ENCODE data around the gene PPP1R2.

GRCh38 chr3:195551381-195551978 is 8.4 kb upstream of the PPP1R2 start:
- no peak for TF ChIP-seq YY1 (IDR thresholded peaks at IDR 0.05; ENCODE audit: borderline replicate concordance in 1 of 3, control insufficient read depth in 1 of 3, extremely low read depth in 1 of 3, insufficient read depth in 3 of 3, insufficient read length in 1 of 3, insufficient replicate concordance in 2 of 3, low read depth in 1 of 3, low read length in 2 of 3)
- TF ChIP-seq ZNF398 (CRISPR knock-in tag; IDR thresholded peaks at IDR 0.05): no peak
- TF ChIP-seq ZNF282 (CRISPR knock-in tag; IDR thresholded peaks at IDR 0.05): no peak
- TF ChIP-seq SNRNP70 (optimal IDR thresholded peaks at IDR 0.05; ENCODE audit: low read depth, low read length): no peak
- TF ChIP-seq TFE3 (CRISPR knock-in tag; IDR thresholded peaks at IDR 0.05): no peak
- TF ChIP-seq TEAD2 (tag; IDR thresholded peaks at IDR 0.05): no peak
- TF ChIP-seq CTCF (IDR thresholded peaks at IDR 0.05 in 2 of 3, conservative IDR thresholded peaks at IDR 0.05 in 1 of 3; ENCODE audit: insufficient read depth in 2 of 3, low read depth in 1 of 3, low read length in 3 of 3): no peak
- no peak for TF ChIP-seq NCOA4 (IDR thresholded peaks at IDR 0.05; ENCODE audit: partially characterized antibody)
- no peak for TF ChIP-seq CBFA2T3 (IDR thresholded peaks at IDR 0.05)
- no peak for TF ChIP-seq ZNF274 (IDR thresholded peaks at IDR 0.05; ENCODE audit: borderline replicate concordance, low read depth, low read length)
- no peak for TF ChIP-seq RCOR1 (IDR thresholded peaks at IDR 0.05; ENCODE audit: borderline replicate concordance in 1 of 2, low read depth in 2 of 2, low read length in 2 of 2)
- no peak for TF ChIP-seq MAX (CRISPR knock-in tag; IDR thresholded peaks at IDR 0.05)

All from K562 (cell line).